H9 (cell line): ENCODE results near the gene TEX264. TPM values are rescaled to one million over a fixed set of nuclear protein-coding genes. Genes with fewer than 3 reads are reported as not detected.

Experiments used
- DNase-seq: peaks from one replicate; pipeline ENCODE4 v3.0.0-alpha.2; 2017
- H2AFZ ChIP-seq: one replicate; pipeline ENCODE4 v1.6.1; 2013; ENCODE audit warnings: mild to moderate bottlenecking, low read length, control low read depth, moderate library complexity
- H2AK5ac ChIP-seq: 2 replicates; pipeline ENCODE4 v1.6.1; 2013; ENCODE audit warnings: low read length, control low read depth, mixed read lengths; ENCODE audit not compliant: insufficient read length
- H2BK120ac ChIP-seq: one replicate; pipeline ENCODE4 v1.6.1; 2013; ENCODE audit warnings: low read depth, mild to moderate bottlenecking, low read length, control low read depth, inconsistent platforms; ENCODE audit not compliant: poor library complexity, severe bottlenecking
- H2BK12ac ChIP-seq: 2 replicates; pipeline ENCODE4 v1.6.1; 2013; ENCODE audit warnings: low read length, control low read depth, mixed read lengths, low read depth; ENCODE audit not compliant: insufficient read length
- H2BK15ac ChIP-seq: 2 replicates; pipeline ENCODE4 v1.6.1; 2013; ENCODE audit warnings: low read depth, low read length, control low read depth
- H2BK20ac ChIP-seq: one replicate; pipeline ENCODE4 v1.6.1; 2013; ENCODE audit warnings: low read depth, mild to moderate bottlenecking, low read length, control low read depth, inconsistent platforms; ENCODE audit not compliant: poor library complexity, severe bottlenecking
- H2BK5ac ChIP-seq: 2 replicates; pipeline ENCODE4 v1.6.1; 2013; ENCODE audit warnings: low read length, control low read depth, mixed read lengths; ENCODE audit not compliant: insufficient read length
- H3K14ac ChIP-seq: 2 replicates; pipeline ENCODE4 v1.6.1; 2013; ENCODE audit warnings: low read length, control low read depth; ENCODE audit not compliant: insufficient read depth
- H3K18ac ChIP-seq: 2 replicates; pipeline ENCODE4 v1.6.1; 2013; ENCODE audit warnings: low read depth, mild to moderate bottlenecking, mixed read lengths, low read length, control low read depth; ENCODE audit not compliant: insufficient read length
- H3K23ac ChIP-seq: 2 replicates; pipeline ENCODE4 v1.6.1; 2013; ENCODE audit warnings: low read length, control low read depth, mixed read lengths, low read depth; ENCODE audit not compliant: insufficient read length
- H3K23me2 ChIP-seq: 2 replicates; pipeline ENCODE4 v1.6.1; 2013; ENCODE audit warnings: low read depth, mild to moderate bottlenecking, mixed read lengths, low read length, control low read depth; ENCODE audit not compliant: insufficient read length, poor library complexity, severe bottlenecking
- H3K27ac ChIP-seq: 2 replicates; pipeline ENCODE4 v1.5.1; 2013; ENCODE audit warnings: low read length, control low read depth, mixed read lengths, low read depth; ENCODE audit not compliant: insufficient read length
- H3K27me3 ChIP-seq: 2 replicates; pipeline ENCODE4 v1.6.1; 2013; ENCODE audit warnings: low read length, control low read depth, inconsistent platforms; ENCODE audit not compliant: insufficient read depth
- H3K4ac ChIP-seq: 2 replicates; pipeline ENCODE4 v1.6.1; 2013; ENCODE audit warnings: low read depth, mild to moderate bottlenecking, control low read depth, inconsistent platforms, low read length, moderate library complexity
- H3K4me1 ChIP-seq: 2 replicates; pipeline ENCODE4 v1.6.1; 2013; ENCODE audit warnings: low read length, control low read depth, inconsistent platforms; ENCODE audit not compliant: insufficient read depth
- H3K4me2 ChIP-seq: 2 replicates; pipeline ENCODE4 v1.6.1; 2013; ENCODE audit warnings: low read length, control low read depth, mixed read lengths; ENCODE audit not compliant: insufficient read length, insufficient read depth
- H3K56ac ChIP-seq: 2 replicates; pipeline ENCODE4 v1.6.1; 2013; ENCODE audit warnings: low read depth, mild to moderate bottlenecking, mixed read lengths, low read length, control low read depth; ENCODE audit not compliant: insufficient read length
- H3K79me1 ChIP-seq: 2 replicates; pipeline ENCODE4 v1.6.1; 2013; ENCODE audit warnings: low read depth, mild to moderate bottlenecking, moderate library complexity, low read length, control low read depth, inconsistent platforms; ENCODE audit not compliant: insufficient read depth, poor library complexity, severe bottlenecking
- H3K79me2 ChIP-seq: 2 replicates; pipeline ENCODE4 v1.6.1; 2013; ENCODE audit warnings: low read length, control low read depth, inconsistent platforms; ENCODE audit not compliant: insufficient read depth
- H3K9ac ChIP-seq: 2 replicates; pipeline ENCODE4 v1.6.1; 2013; ENCODE audit warnings: low read length, control low read depth, mixed read lengths; ENCODE audit not compliant: insufficient read length; ENCODE audit errors: extremely low read depth
- H3K9me3 ChIP-seq: one replicate; pipeline ENCODE4 v1.6.1; 2013; ENCODE audit warnings: low read depth, low read length, inconsistent platforms; ENCODE audit not compliant: control insufficient read depth
- H3T11ph ChIP-seq: one replicate; pipeline ENCODE4 v1.6.1; 2013; ENCODE audit warnings: mild to moderate bottlenecking, low read length, control low read depth, inconsistent platforms
- H4K20me1 ChIP-seq: one replicate; pipeline ENCODE4 v1.6.1; 2013; ENCODE audit not compliant: control insufficient read depth, insufficient read length, insufficient read depth
- H4K5ac ChIP-seq: 2 replicates; pipeline ENCODE4 v1.6.1; 2013; ENCODE audit warnings: low read depth, mild to moderate bottlenecking, mixed read lengths, low read length, control low read depth; ENCODE audit not compliant: insufficient read length
- H4K8ac ChIP-seq: replicated peaks from 2 replicates; pipeline ENCODE4 v1.6.1; 2013; ENCODE audit warnings: low read length, control low read depth, mixed read lengths, low read depth; ENCODE audit not compliant: insufficient read length
- H4K91ac ChIP-seq: 2 replicates; pipeline ENCODE4 v1.6.1; 2013; ENCODE audit warnings: low read depth, mild to moderate bottlenecking, moderate library complexity, mixed read lengths, low read length, control low read depth; ENCODE audit not compliant: insufficient read length
- H3K27ac Mint-ChIP-seq, 3 experiments: 2 replicates in 2 of 3; 3 replicates in 1 of 3; pipeline ENCODE4 v1.8.0; 2020 to 2021; ENCODE audit warnings: mixed read lengths in 3 of 3, mild to moderate bottlenecking in 1 of 3, moderate library complexity in 1 of 3
- H3K27me3 Mint-ChIP-seq: 2 replicates; pipeline ENCODE4 v1.8.0; 2021; ENCODE audit warnings: low read depth, mild to moderate bottlenecking, moderate library complexity, mixed read lengths
- H3K36me3 Mint-ChIP-seq, 3 experiments: 2 replicates in 2 of 3; 3 replicates in 1 of 3; pipeline ENCODE4 v1.8.0; 2020 to 2021; ENCODE audit warnings: low read depth in 3 of 3, mixed read lengths in 3 of 3; ENCODE audit not compliant: insufficient read depth in 1 of 3
- H3K4me1 Mint-ChIP-seq, 2 experiments: 2 replicates each; pipeline ENCODE4 v1.8.0; 2020; ENCODE audit warnings: mixed read lengths in 2 of 2
- H3K4me3 Mint-ChIP-seq, 2 experiments: 2 replicates in 1 of 2; 3 replicates in 1 of 2; pipeline ENCODE4 v1.8.0; 2020 to 2021; ENCODE audit warnings: mild to moderate bottlenecking in 2 of 2, mixed read lengths in 2 of 2, moderate library complexity in 1 of 2
- H3K9me3 Mint-ChIP-seq, 2 experiments: 2 replicates in 1 of 2; 3 replicates in 1 of 2; pipeline ENCODE4 v1.8.0; 2020; ENCODE audit warnings: mild to moderate bottlenecking in 2 of 2, mixed read lengths in 2 of 2, moderate library complexity in 1 of 2
- CTCF ChIP-seq: fragments of 200-600 bp; sonication (generic); conservative IDR thresholded peaks from 3 replicates; pipeline ENCODE4 v1.8.0; 2021; ENCODE audit warnings: antibody characterized with exemption, mild to moderate bottlenecking
- WGBS: extraction: QIAGEN DNeasy Blood & Tissue Kit; methylation state at CpG from one replicate; pipeline ENCODE4 v1.1.7; 2013; ENCODE audit warnings: missing lambda C conversion rate, low lambda C conversion rate, mixed read lengths; ENCODE audit not compliant: insufficient read length; ENCODE audit errors: extremely low coverage; 5-methylcytosine and 5-hydroxymethylcytosine counted together
- total RNA-seq: library from RNA; stranded (reverse); gene quantifications from 2 replicates; pipeline ENCODE4 v1.2.1, GENCODE V29; 2021

Gene TEX264
- total RNA-seq, 1 experiment from 2014 or later, result 17.3 TPM

- Histone ChIP-seq H2BK12ac (no peak overlapping the region), H3K27me3 (peaks cover 17% of the 10 kb centered on the region; the same call in 1 of the 2 replicates), H3K9me3 (no peaks in the 10 kb centered on the region), H3K4me2 (no peak overlapping the region), H4K8ac (no peak overlapping the region), H4K20me1 (no peaks in the 10 kb centered on the region), H3T11ph (no peak overlapping the region), H3K79me1 (no peaks in the 10 kb centered on the region), H3K9ac (no peak overlapping the region), H2BK20ac (no peak overlapping the region), H2BK15ac (no peak overlapping the region), H3K4me1 (no peaks in the 10 kb centered on the region; the same call in 1 of the 2 replicates), H3K23me2 (peaks cover 6% of the 10 kb centered on the region), H3K27ac (no peak overlapping the region), H3K23ac (no peak overlapping the region), H3K18ac (no peak overlapping the region), H3K14ac (no peak overlapping the region), H3K79me2 (no peaks in the 10 kb centered on the region), H3K4ac (no peak overlapping the region), H4K91ac (no peak overlapping the region), H4K5ac (no peak overlapping the region), H3K56ac (no peak overlapping the region), H2BK120ac (no peak overlapping the region), H2AFZ (no peak overlapping the region), H2BK5ac (no peak overlapping the region), H2AK5ac (no peak overlapping the region)
- TF ChIP-seq CTCF, result no peak
- Mint-ChIP-seq H3K4me3 (no peak overlapping the region), H3K27me3 (peaks cover 26% of the 10 kb centered on the region), H3K27ac (no peak overlapping the region), H3K4me1 (peaks cover 12 to 15% of the 10 kb centered on the region in 2 experiments), H3K9me3 (no peaks in the 10 kb centered on the region; a peak in 1 of 5 replicates), H3K36me3 (peaks cover 0 to 10% (median 4%) of the 10 kb centered on the region in 3 experiments; a peak in 3 of 7 replicates)
- DNase-seq, result no peak
- WGBS, result no CpG with 5 or more reads among the region's 1 CpG
Observed at GRCh38 chr3:51712038-51712420, 41.0 kb downstream of the TEX264 start.
